RKO (cell line): ENCODE data around the gene TMEM125.

Experiments
- DNase-seq: peaks from one replicate; pipeline ENCODE4 v3.0.0-alpha.2; 2016; ENCODE audit warnings: low spot score

Gene TMEM125

DNA sequence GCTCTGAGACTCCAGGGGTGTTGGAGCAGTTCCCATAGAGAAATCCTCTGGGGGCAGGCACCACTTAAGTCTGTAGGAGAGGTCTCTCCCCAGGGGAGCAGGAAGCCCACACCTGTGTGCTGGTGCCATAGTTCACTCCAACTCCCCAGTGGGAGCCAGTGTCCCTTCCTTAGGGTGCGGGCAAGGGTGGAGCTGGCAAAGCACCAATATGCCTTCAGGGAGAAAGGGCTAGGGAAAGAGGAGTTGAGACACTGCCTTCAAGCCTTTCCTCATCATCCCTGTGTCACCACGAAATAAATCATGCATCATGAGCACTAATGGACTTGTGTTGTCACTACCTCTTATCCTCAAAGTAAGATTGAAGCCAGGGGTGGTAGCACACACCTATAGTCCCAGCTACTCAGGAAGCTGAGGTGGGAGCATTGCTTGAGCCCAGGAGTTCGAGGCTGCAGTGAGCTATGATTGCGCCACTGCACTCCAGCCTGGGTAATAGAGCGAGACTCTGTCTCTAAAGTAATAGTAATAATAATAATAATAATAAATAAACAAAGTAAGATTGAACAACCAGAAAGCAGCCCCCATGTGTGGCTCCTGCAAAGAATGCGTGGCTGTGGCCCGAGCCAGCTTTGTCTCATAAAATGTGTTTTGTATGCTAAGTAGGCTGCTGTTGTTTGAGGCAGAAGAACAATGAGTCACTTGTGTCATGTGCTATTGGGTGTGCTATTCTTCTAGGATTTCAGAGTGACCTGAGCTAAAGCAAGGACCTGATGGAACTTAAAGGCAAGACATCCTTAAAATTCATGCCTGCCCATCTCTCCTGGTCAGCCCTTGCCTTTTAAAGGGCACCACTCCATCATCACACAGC lies 24.3 kb downstream of the TMEM125 start:
- peak; percentile 7 for DNase-seq

DNA sequence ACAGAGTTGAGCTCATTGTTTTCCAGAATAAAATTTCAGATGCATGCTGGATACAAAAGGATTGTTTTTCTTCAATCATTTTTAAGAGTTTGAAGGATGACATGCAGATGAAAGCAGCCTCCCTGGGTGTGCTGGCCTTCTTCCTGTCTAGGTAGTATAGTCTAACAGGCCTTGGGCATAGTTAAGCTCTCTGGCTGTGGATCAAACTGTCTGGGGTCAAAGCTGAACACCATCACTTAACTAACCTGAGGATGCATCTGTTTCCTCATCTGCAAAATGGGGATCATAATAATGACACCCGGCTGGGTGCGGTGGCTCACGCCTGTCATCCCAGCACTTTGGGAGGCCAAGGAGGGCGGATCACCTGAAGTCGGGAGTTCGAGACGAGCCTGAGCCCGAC lies 25.0 kb downstream of the TMEM125 start:
- no peak for DNase-seq

DNA sequence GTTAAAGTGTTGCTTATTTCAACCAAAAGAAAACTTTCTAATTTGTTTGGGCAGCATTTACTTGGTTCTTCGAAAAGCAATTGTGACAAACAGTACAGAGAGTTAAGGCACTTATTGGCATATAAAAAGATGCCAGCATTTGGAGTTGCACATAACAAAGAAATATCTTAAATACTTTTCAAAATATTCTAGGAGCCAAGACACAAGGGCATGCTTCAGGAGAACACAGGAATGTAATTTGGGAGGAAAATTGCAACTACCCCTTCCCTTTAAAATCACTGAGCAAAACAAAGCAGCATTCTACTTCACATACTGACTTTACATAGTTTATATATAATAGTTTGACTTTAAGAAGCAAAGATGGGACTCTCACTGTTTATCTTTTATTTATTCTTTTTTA lies 26.4 kb downstream of the TMEM125 start:
- DNase-seq = no peak

DNA sequence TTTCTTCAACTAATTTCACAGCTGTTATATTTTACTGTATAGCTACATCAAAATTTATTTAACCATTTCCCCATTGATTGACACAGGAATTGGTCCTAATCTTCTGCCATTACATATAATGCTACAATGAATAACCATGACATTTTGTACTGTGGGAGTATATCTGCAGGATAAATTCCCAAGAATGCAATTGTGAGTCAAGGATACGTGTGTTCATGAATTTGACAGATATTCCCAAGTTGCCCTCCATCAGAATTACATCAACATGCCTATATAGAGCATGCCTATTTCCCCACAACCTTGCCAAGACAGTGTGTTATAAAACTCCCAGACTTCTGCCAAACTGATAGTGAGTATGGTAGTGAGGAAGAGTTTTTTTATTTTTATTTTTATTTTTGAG lies 28.3 kb downstream of the TMEM125 start:
- DNase-seq = no peak

DNA sequence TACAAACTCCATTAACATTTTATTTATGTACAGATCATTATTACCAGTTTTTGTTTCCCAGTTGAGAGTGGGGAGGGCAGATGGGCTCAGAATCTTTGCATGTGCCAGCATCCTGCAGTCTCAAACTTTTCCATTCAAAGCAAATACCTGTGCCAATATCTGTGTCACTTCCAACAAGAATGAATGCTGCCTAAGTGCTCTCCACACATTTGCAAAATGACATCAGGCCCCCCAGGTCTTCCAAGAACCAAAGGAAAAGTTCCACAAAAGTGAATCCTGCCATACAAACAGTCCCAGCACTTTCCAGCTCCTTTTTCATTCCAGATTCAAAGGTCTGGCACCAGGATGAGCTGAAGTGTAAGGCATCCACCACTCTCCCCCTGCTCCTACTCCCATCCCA lies 29.3 kb downstream of the TMEM125 start:
- no peak for DNase-seq

DNA sequence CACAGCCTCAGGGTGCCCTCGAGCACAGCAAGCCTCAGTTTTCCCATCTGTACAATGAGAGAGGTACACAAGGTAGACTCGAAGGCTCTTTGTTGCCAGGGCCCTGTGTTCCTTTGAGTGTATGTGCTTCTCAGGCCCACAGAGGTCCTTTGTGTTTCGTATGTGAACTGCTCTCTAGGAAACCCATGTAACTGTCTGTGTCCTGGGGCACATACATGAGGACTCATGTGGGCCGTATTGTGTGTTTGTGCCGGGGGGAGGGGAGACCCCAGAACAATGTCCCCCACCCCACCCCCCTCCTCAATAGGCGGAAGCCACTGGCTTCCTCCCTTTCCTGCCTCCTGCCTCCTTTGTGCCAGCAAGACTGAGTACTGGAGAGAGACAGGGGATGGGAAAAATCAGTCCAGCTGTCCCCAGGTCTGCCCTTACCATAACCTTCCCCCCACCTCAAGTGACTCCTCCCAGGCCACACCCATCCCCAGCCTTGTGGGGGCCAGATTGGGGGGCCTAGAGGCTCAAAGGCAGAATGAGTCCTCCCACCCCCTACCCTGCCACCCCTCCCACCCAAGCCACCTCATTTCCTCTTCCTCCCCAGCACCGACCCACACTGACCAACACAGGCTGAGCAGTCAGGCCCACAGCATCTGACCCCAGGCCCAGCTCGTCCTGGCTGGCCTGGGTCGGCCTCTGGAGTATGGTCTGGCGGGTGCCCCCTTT lies 30.8 kb downstream of the TMEM125 start, which contains the start of gene TIE1:
TIE1 (plus strand) TSS at position 605 of the 717 bp plus-strand sequence; CDS start at position 695, 90 bp downstream.
- no peak for DNase-seq

DNA sequence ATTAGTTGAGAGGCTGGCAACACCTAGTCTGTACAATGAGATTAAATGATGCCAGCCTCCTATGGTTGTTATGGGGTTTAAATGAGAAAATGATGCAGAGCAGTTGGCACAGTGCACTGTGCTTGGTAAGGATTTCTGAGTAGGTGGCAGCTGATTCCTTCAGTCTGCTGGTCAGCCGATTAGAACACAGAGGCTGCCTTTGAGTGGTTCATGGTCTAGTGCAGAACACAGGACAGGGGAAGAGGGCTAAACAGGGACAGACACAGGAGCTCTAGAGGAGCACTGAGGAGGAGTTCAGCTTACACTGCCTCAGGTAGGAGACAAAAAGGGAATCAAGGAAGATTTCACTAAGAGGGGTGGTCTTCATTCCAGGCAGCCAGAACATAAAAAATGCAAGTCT lies 32.4 kb downstream of the TMEM125 start:
- DNase-seq = no peak

DNA sequence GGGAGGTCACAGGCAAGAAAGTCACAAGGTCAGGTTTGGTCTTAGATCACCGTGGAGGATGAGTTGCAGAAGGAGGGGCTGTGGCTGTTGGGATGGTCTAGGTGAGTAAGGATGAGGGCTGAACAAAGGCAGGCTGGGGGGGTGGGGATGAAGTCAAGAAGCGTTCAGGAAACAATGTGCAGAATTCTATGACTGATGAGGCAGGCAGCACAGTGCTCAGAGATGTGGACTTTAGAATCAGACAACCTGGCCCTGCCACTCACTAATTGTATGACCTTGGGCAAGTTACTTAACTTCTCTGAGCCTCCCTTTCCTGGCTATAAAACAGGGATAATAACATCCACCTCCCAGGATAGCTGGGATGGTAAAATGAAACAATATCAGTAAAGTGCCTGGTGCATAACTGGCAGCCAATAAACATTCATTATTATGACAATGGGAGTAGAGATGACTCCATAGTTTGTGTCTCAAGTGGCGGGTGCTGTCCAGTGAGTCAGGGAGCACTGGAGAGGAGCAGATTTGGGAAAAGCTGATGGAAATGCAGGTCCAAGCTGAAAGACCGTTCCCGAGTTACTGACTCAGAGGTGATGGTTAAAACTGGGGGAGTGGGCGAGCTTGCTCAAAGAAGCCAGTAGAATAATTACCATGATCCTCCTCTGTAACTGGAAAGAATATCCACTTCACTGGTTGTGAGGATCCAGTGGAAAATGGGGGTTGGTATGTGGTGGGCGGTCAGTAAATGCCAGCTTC lies 33.1 kb downstream of the TMEM125 start:
- no peak for DNase-seq

DNA sequence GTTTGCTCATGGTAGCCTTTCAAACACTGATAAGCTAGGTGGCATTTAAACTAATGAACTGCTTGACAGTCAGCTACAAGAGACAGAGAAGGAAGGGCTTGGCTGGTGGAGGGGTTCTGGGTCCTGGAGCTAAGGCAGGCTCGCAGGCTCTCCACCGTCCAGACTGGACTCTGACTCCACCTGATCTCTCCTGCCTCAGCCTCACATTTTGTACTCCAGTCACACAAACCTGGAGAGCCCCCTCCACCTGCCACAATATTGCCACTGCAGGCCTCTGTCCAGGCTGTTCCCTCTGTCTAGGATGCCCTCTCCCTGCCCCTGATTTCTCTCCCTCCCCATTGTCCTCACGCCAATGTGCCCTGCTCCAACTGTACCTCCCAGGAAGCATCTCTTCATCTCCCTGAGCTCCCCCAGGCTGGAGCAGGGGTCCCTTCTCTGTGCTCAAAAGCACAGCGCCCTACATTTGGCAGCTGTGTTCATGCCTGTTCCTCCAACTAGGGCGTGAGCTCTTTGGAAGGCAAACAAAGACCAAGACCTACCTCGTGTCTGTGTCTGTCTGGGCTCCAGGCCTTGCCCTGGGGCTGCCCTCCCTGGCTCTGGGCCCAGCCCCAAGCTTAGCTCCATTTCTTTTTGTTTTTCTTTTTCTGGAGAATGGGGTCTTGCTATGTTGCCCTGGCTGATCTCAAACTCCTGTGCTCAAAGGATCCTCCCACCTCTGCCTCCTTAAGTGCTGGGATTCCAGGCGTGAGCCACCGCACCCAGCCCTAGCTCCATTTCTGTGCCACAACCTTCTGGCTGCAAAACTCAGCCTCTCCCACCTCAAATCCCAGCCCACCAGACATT lies 33.9 kb downstream of the TMEM125 start:
- no peak for DNase-seq

DNA sequence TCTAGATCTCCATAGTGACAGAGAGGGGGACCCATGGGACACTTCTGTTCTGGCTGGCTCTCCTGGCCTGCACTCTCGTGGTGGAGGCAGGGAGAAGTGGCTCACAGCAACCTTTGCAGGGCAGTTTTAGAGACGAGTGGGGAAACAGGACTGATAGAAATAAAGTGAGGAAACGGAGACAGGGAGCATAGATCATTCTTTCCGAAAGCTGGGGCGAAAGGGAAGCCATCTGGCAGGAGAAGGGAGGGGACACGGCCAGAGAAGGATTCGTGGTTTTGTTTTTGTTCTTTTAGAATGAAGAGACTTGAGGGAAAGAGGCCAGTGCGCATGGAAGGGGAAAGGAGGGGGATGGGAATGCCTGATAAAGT lies 34.5 kb downstream of the TMEM125 start:
- no peak for DNase-seq

DNA sequence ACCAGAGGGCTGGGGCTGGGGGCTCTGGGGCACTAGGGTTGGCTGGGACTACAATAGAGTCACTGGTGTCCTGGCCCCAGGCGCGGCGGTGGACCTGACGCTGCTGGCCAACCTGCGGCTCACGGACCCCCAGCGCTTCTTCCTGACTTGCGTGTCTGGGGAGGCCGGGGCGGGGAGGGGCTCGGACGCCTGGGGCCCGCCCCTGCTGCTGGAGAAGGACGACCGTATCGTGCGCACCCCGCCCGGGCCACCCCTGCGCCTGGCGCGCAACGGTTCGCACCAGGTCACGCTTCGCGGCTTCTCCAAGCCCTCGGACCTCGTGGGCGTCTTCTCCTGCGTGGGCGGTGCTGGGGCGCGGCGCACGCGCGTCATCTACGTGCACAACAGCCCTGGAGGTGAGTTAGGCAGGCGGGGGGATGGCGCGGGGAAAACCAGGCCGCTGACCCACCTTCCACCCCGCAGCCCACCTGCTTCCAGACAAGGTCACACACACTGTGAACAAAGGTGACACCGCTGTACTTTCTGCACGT lies 35.1 kb downstream of the TMEM125 start:
- DNase-seq = no peak

DNA sequence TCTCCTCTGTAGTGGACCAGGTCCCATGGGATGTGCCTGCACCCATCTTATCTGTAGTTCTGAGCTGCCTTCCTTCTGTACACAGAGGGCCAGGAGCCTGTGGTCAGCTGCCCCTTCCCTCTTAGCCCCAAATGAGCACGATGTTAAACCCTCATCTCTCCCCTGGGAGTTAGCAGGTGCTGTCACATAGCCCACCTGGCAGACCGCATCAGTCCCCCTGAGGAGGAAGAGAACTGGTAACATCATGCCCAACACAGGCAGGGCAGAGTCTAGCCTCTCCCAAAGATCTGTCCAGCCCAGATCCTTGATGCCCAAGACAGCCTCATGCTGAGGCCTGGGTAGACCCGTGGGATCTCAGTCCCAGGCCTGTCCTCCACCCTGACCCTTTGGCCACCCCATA lies 35.7 kb downstream of the TMEM125 start:
- DNase-seq = no peak

DNA sequence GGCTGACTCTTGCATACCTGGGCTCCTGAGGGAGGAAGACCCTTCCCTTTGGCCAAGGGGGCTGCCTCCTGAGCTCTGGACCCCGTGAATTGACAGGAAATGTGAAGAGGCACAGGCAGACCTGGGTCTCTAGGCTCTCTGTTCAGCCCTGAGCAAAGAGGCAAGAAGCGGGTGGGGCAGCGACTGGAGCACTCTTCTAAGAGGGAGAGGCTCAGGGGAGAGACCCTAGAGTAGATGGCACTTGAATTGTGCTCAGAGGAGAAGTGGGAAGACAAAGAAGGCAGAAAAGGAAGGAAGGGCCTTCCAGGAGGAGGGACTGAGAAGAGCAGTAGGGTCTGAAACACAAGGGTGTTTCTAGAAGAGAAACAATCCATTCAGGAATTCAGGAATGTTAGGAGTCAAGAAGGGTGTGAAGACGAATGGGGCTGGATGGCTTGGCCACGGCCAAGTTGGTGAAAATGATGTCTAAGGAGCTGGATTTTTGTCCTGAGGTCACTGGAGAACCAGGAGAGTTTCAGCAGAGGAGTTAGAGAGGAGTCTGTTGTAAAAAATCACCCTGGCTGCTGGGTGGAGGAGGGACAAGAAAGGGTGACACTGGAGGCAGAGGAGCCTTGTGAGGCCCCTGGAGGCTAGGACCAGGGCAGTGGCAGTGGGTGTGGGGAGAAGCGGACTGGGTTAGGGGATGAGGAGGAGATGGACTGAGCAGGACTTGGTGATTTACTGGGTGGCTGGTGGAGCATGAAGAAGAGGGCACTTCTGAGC lies 36.3 kb downstream of the TMEM125 start:
- DNase-seq = no peak

DNA sequence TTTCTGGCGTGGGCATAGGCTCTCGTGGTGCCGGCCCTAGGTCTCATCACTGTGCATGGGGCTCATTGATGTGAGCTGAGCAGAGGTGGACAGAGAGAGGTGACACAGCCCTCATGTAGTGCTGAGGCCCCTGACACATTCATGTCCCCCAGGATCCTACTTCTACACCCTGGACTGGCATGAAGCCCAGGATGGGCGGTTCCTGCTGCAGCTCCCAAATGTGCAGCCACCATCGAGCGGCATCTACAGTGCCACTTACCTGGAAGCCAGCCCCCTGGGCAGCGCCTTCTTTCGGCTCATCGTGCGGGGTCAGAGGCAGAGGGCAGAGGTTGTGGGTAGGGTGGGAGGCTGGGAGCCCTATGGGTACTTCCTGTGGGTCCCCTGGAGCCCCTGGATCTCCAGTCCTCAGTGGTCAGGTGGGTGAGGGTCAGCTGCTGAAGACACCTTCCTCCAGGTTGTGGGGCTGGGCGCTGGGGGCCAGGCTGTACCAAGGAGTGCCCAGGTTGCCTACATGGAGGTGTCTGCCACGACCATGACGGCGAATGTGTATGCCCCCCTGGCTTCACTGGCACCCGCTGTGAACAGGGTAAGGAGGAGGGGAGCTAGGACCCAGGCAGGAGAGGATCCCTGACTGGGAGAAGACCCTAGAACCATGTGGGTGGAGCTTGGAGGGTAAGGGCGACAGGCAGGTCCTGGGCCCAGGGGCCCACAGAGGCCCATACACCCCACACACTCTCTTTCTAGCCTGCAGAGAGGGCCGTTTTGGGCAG lies 37.1 kb downstream of the TMEM125 start:
- DNase-seq = no peak

DNA sequence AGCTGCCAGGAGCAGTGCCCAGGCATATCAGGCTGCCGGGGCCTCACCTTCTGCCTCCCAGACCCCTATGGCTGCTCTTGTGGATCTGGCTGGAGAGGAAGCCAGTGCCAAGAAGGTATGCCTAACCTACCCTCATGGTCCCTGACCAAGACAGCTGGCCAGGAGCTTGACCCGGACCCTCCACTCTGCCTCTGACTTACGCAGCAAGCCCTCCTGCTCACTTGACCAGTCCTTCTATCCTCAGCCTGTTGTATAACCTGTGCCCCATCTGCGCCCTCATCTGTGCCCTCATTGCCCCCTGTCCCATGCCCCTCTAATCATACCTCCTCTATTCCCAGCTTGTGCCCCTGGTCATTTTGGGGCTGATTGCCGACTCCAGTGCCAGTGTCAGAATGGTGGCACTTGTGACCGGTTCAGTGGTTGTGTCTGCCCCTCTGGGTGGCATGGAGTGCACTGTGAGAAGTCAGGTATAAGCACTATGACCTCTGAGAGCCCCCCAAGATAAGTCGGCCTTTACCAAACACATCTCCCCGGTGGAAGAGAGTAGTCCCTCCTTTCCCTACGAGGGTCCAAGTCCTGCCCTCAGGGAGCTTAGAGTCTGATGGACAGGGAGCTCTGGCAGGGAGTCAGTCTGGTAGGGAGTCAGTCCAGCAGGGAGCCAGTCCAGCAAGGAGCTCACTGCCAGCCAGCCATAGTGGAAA lies 37.8 kb downstream of the TMEM125 start:
- DNase-seq = no peak

DNA sequence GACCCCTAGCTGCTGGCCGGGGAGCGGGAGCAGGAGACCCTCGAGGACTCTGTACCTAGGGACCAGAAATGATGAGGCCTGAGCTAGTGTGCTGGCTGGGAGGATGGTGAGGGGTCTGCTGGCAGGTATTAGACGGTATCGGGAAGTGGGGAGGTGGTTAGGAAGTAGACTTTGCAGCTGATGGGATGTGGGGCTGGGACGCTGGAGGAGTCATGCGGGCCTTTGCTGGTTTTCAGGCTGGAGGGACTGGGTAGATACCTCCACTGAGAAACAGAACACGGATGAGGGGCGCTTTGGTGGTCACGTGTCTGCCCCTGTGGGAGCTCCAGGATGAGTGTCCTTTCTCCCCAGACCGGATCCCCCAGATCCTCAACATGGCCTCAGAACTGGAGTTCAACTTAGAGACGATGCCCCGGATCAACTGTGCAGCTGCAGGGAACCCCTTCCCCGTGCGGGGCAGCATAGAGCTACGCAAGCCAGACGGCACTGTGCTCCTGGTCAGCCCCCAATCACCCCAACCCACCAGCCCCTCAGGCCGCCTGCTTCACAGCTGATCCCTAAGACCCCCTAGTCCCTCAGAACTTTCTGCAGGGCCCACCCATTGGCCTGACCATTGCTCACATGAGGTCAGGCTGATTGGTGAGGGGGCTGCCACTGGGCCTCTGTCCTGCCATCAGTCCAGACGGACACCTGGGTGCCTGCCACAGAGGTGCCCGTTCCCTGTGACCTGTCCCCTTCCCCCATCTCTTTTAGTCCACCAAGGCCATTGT lies 39.0 kb downstream of the TMEM125 start:
- no peak for DNase-seq

DNA sequence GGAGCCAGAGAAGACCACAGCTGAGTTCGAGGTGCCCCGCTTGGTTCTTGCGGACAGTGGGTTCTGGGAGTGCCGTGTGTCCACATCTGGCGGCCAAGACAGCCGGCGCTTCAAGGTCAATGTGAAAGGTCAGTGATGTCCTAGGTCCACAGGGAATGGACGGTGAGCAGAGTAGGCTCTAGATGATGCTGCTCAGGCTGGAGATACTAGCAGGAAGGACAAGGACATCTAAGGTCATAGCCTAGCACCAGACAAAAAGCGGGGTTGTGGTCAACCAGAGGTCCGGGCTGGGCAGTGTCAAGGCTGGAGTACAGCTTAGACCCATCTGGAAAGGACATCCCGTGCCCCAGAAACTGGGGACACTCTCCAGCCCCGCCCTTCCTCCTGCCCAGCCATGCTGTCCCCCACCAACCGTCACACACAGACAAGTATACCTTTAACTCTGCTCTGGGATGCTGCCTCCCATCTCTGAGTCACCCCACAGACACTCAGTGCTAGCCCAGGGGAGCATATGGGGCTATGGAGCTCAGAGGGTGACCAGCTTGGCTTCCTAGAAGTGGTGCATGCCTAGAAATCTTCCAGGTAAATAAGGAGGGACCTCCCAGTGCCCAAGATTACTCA lies 39.7 kb downstream of the TMEM125 start:
- DNase-seq = no peak

DNA sequence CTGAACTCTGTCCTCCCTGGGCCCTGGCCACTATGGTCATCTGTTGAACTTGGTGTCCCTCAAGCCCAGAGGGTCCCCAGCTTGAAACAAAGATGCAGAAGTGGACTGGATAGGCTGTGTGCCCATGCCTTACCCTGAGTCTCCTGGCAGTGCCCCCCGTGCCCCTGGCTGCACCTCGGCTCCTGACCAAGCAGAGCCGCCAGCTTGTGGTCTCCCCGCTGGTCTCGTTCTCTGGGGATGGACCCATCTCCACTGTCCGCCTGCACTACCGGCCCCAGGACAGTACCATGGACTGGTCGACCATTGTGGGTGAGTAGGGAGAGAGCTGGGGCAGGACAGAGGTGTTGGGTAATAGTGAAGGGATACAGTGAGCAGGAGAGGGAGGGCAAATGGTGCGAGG lies 41.7 kb downstream of the TMEM125 start:
- no peak for DNase-seq
